HepG2 (cell line): ENCODE measurements around the gene CMTM3. TPM values are rescaled to one million over a fixed set of nuclear protein-coding genes. Genes with fewer than 3 reads are reported as not detected.

ENCODE experiments used
- ATF5 ChIP-seq: sonication (generic); formaldehyde crosslinking; IDR thresholded peaks from 2 replicates; pipeline ENCODE4 v1.4.0; 2020; ENCODE audit warnings: mild to moderate bottlenecking, low read depth, missing genetic modification reagents
- CHCHD3 ChIP-seq: sonication (generic); formaldehyde crosslinking; IDR thresholded peaks from 2 replicates; pipeline ENCODE4 v1.8.0; 2022; ENCODE audit warnings: mild to moderate bottlenecking, missing genetic modification reagents, moderate library complexity
- DRAP1 ChIP-seq: IDR thresholded peaks from 2 replicates; pipeline ENCODE4 v1.6.1; 2016; ENCODE audit warnings: missing genetic modification reagents, missing compliant biosample characterization
- ELF3 ChIP-seq: IDR thresholded peaks from 2 replicates; pipeline ENCODE4 v1.6.1; 2016; ENCODE audit warnings: missing genetic modification reagents, missing compliant biosample characterization
- GATAD1 ChIP-seq: IDR thresholded peaks from 2 replicates; pipeline ENCODE4 v1.6.1; 2016; ENCODE audit warnings: missing genetic modification reagents, missing compliant biosample characterization
- HDAC2 ChIP-seq: sonication (generic); formaldehyde crosslinking; IDR thresholded peaks from 2 replicates; pipeline ENCODE4 v1.4.0; 2020; ENCODE audit warnings: missing genetic modification reagents
- IRF2 ChIP-seq: IDR thresholded peaks from 2 replicates; pipeline ENCODE4 v1.6.1; 2018; ENCODE audit warnings: missing genetic modification reagents, missing compliant biosample characterization
- MAZ ChIP-seq, 2 experiments: sonication (generic) in 1 of 2; formaldehyde crosslinking in 1 of 2; IDR thresholded peaks; 2 replicates each; pipeline versions ENCODE4 v1.5.0 to v1.6.1; 2012 to 2020; ENCODE audit warnings: low read depth in 2 of 2, mild to moderate bottlenecking in 2 of 2, borderline replicate concordance in 1 of 2, improper control_type of control experiment in 1 of 2, low read length in 1 of 2, missing genetic modification reagents in 1 of 2, moderate library complexity in 1 of 2
- MEF2D ChIP-seq: sonication (generic); formaldehyde crosslinking; IDR thresholded peaks from 2 replicates; pipeline ENCODE4 v1.5.1; 2020; ENCODE audit warnings: mild to moderate bottlenecking, missing genetic modification reagents
- MIXL1 ChIP-seq: IDR thresholded peaks from 2 replicates; pipeline ENCODE4 v1.6.1; 2016
- SALL1 ChIP-seq: sonication (generic); formaldehyde crosslinking; IDR thresholded peaks from 2 replicates; pipeline ENCODE4 v1.8.0; 2022; ENCODE audit warnings: mild to moderate bottlenecking, missing genetic modification reagents
- SSRP1 ChIP-seq: IDR thresholded peaks from 2 replicates; pipeline ENCODE4 v1.6.1; 2016; ENCODE audit warnings: control low read depth
- TFE3 ChIP-seq: IDR thresholded peaks from 2 replicates; pipeline ENCODE4 v1.6.1; 2016
- ZFP90 ChIP-seq: sonication (generic); formaldehyde crosslinking; IDR thresholded peaks from 2 replicates; pipeline ENCODE4 v1.8.0; 2022; ENCODE audit warnings: missing genetic modification reagents, mild to moderate bottlenecking, inconsistent platforms, borderline replicate concordance
- ZGPAT ChIP-seq: IDR thresholded peaks from 2 replicates; pipeline ENCODE4 v1.6.1; 2016; ENCODE audit warnings: mild to moderate bottlenecking
- ZNF12 ChIP-seq: sonication (generic); formaldehyde crosslinking; IDR thresholded peaks from 2 replicates; pipeline ENCODE4 v1.5.0; 2020; ENCODE audit warnings: missing genetic modification reagents
- ZNF292 ChIP-seq: sonication (generic); formaldehyde crosslinking; IDR thresholded peaks from 2 replicates; pipeline ENCODE4 v1.8.1; 2022; ENCODE audit warnings: mild to moderate bottlenecking, low read depth, missing genetic modification reagents, borderline replicate concordance
- ZNF335 ChIP-seq: sonication (generic); formaldehyde crosslinking; IDR thresholded peaks from 2 replicates; pipeline ENCODE4 v1.4.0; 2020; ENCODE audit warnings: missing genetic modification reagents
- ZNF414 ChIP-seq: sonication (generic); formaldehyde crosslinking; IDR thresholded peaks from 2 replicates; pipeline ENCODE4 v1.5.0; 2020; ENCODE audit warnings: missing genetic modification reagents
- ZNF564 ChIP-seq: sonication (generic); formaldehyde crosslinking; IDR thresholded peaks from 2 replicates; pipeline ENCODE4 v1.8.1; 2023; ENCODE audit warnings: mild to moderate bottlenecking, missing genetic modification reagents
- ZNF569 ChIP-seq: sonication (generic); formaldehyde crosslinking; IDR thresholded peaks from 2 replicates; pipeline ENCODE4 v1.5.0; 2020; ENCODE audit warnings: mild to moderate bottlenecking, missing genetic modification reagents, moderate library complexity, borderline replicate concordance
- ZSCAN29 ChIP-seq: sonication (generic); formaldehyde crosslinking; conservative IDR thresholded peaks from 2 replicates; pipeline ENCODE4 v1.4.0; 2020; ENCODE audit warnings: mild to moderate bottlenecking, missing genetic modification reagents
- polyA plus RNA-seq, 8 experiments: library from polyadenylated mRNA; depleted of rRNA in 3 of 8; stranded (reverse) in 7 of 8; unstranded in 1 of 8; fragments of >200 nt; fragmentation: Illumina TruSeq in 4 of 8; extraction: Trizol in 4 of 8; gene quantifications; 2 replicates each; pipeline versions ENCODE4 v1.2.1 to v1.2.3, GENCODE V29; 2011 to 2016; ENCODE audit warnings: low read depth in 4 of 8, missing spikeins in 1 of 8, mixed read lengths in 1 of 8; ENCODE audit not compliant: insufficient read depth in 1 of 8
- total RNA-seq, 5 experiments: library from RNA; depleted of rRNA; stranded (reverse); fragments of >200 nt; fragmentation: Illumina TruSeq; extraction: Trizol; gene quantifications; 2 replicates each; pipeline ENCODE4 v1.2.3, GENCODE V29; 2016; ENCODE audit warnings: low read depth in 1 of 5

The CMTM3 gene
- total and polyA plus RNA-seq, 2 of the 13 experiments (the other 11 are each of a cell fraction or from before 2014, with no cell fraction given): 29.2 to 48.7 TPM

GRCh38 chr16:66660422-66661209 lies 56.1 kb downstream of the CMTM3 start (continued):
- TF ChIP-seq ZGPAT (CRISPR knock-in tag) (peak; percentile 60), ZSCAN29 (CRISPR knock-in tag) (0 out of 2 replicates have a peak, but pooled peaks have one; percentile 34), ATF5 (no peak), SSRP1 (CRISPR knock-in tag) (0 out of 2 replicates have a peak, but pooled peaks have one; percentile 55), TFE3 (CRISPR knock-in tag) (0 out of 2 replicates have a peak, but pooled peaks have one; percentile 17), ZNF569 (CRISPR knock-in tag) (no peak), ZNF564 (0 out of 2 replicates have a peak, but pooled peaks have one; percentile 36), MAZ (IDR thresholded peaks at IDR 0.05; ENCODE audit: borderline replicate concordance, low read depth, low read length) (no peak), MAZ (CRISPR knock-in tag; IDR thresholded peaks at IDR 0.05; ENCODE audit: low read depth) (peak; percentile 40; the same call in 1 of the 2 replicates), DRAP1 (CRISPR knock-in tag) (peak; percentile 27; the same call in 1 of the 2 replicates), IRF2 (0 out of 2 replicates have a peak, but pooled peaks have one; percentile 51), ZNF335 (peak; percentile 50; the same call in 1 of the 2 replicates), GATAD1 (CRISPR knock-in tag) (no peak), SALL1 (peak; percentile 40; the same call in 1 of the 2 replicates), ZNF414 (CRISPR knock-in tag) (0 out of 2 replicates have a peak, but pooled peaks have one; percentile 59), HDAC2 (0 out of 2 replicates have a peak, but pooled peaks have one; percentile 17), CHCHD3 (no peak), ZNF12 (CRISPR knock-in tag) (no peak), ZNF292 (CRISPR knock-in tag) (peak; percentile 86; the same call in 1 of the 2 replicates), ZFP90 (CRISPR knock-in tag) (no peak), MIXL1 (CRISPR knock-in tag) (0 out of 2 replicates have a peak, but pooled peaks have one; percentile 50), ELF3 (peak; percentile 74), MEF2D (CRISPR knock-in tag) (peak; percentile 44; the same call in 1 of the 2 replicates)
